Stimulated activated CD8-positive, alpha-beta memory T cell treated with anti-CD3 and anti-CD28 coated beads, Interleukin-12 subunit alpha, Interleukin-12 subunit beta, amount 100 ng/mL, for 24 hours (primary cell): ENCODE results near the gene NIBAN1.
"Not testable (repeated sequence)": the region's sequence is repeated elsewhere in the genome, so short reads cannot be mapped to it uniquely, and the experiment has no call there.

ENCODE experiments used
- DNase-seq: peaks from one replicate; pipeline ENCODE4 v3.0.0-alpha.2; 2020; ENCODE audit errors: extremely low read depth

Gene NIBAN1

DNA sequence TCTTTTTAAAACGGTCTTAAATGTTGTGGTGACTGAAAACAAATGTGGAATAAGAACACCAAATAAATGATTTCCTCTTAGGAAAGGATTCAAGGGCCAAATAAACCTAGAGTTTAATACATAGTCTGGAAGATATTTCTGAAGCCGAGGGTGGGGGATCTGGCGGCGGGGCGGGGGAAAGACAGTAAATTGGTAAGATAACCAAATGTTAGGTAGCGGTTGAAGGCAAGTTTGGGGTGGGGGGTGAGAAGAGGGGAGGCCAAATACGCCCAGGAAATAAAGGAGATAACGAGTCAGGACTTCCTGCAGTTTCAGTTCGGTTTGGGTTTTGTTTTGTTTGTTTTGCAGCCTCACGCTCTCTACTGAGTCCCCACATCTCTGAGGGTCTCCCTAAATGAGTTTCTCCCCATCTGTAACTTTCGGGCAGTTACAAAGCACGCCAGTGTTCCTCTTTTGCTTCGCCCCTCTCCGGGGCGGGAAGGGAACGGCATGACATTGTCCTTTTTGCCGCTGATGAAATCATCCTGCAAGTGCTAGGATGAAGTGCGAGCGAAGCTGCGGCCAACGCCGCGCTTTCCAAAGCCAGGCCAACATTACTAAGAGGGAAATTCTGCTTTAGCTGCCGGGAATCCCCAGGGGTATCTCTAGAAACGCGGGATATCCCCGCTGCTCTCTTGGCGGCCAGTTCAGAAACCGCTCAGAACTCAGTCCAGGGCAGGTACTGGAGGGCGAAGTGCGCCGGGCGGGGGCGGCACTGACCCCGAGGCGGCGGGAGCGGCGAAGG, 844 bp downstream of the NIBAN1 start:
- peak; percentile 45 for DNase-seq

DNA sequence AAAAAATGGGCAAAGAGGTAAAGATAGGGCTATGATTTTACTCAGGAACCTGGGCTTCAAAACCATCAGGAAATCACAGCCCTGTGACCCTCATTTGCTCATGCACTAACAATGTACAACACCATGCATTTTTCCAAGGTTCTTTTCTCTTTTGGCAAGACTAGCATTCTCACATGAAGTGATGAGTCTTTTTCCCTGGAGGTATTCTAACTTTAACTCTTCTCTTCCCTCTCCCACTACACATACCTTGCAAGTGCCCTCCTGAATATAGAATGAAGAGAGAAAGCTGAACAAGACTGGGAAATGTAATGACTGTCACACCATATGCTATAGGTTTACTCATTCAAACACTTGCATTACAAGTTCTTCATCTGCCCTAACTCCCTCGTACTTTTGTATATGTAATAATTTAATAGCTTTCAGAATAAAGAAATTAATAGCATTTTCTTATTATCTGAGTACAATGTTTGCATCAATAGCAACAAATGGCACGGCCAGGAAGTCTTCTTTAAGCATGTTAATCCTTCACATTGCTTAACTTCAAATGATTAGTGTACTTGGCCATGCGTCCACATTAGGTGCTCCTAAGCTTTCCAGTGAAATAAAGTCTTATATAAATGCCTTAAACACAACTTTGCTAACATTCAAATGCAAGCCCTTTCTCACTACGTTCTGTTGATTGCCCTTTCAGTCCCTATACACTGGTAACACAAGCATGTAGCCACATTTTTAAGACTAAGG, 1.8 kb downstream of the NIBAN1 start:
- DNase-seq: no peak

DNA sequence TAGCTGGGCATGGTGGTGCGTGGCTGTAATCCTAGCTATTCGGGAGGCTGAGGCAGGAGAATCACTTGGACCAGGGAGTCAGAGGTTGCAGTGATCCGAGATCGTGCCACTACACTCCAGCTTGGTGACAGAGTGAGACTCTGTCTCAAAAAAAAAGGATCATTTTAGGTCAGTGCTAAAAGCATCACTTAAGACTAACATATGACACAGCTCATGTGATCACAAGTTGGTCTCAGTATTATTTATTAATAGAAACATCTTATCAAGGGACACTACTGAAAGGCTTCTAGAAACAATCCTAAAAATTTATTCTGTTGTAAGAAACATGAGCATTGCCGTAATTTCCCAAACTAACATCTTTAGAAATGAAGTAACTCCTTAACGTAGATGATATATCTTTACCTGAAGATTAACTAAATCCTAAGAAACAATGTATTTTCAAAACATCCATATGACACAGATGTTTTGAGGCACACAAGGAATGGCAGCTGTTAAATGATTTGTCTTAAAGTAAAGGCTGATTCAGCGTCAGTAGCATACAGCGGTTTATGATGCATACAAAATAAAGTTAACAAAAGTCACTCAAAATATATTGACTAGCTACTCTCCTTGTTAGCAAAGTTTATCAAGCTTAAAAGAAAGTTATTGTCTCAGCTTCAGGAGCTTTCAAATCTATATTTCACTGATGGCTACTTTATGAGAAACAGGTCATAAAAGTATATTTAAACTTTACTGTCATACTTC, 2.6 kb downstream of the NIBAN1 start:
- no peak for DNase-seq

DNA sequence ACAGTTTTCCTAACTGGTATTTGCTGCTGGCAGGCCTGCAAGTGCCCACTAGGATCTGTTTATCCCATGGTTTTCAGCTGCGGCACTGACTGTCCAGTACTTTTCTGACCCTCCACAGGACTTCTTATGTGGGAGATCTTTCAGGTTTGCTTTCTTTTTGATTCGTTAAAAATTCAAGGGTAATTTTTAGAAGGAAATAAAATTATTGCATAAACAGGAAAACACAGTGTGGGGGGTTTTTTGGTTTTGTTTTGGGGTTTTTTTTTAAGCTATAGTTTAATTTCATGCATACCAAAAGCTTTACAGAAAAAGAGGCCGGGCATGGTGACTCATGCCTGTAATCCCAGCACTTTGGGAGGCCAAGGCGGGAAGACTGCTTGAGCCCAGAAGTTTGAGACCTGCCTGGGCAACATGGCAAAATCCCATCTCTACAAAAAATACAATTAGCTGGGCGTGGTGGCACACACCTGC, 3.6 kb downstream of the NIBAN1 start:
- DNase-seq: no peak

DNA sequence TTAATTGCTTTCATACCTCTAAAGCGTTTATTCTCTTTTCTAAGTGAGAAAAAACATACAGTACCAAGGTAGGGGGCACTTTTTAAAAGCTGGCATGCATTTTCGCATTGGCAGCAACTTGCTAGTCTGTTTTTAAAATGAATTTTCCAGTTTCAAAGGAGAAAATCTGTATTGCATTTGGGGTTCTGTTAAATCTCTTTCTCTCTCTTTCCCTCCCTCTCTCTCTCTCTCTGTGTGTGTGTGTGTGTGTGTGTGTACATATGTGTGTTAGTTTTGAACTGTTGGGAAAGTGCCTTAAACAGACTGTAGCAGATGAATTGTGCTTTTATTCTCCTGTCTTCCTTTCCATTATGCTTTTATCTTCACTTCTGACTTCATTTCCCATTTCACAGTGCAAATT, 7.3 kb downstream of the NIBAN1 start:
- no peak for DNase-seq

DNA sequence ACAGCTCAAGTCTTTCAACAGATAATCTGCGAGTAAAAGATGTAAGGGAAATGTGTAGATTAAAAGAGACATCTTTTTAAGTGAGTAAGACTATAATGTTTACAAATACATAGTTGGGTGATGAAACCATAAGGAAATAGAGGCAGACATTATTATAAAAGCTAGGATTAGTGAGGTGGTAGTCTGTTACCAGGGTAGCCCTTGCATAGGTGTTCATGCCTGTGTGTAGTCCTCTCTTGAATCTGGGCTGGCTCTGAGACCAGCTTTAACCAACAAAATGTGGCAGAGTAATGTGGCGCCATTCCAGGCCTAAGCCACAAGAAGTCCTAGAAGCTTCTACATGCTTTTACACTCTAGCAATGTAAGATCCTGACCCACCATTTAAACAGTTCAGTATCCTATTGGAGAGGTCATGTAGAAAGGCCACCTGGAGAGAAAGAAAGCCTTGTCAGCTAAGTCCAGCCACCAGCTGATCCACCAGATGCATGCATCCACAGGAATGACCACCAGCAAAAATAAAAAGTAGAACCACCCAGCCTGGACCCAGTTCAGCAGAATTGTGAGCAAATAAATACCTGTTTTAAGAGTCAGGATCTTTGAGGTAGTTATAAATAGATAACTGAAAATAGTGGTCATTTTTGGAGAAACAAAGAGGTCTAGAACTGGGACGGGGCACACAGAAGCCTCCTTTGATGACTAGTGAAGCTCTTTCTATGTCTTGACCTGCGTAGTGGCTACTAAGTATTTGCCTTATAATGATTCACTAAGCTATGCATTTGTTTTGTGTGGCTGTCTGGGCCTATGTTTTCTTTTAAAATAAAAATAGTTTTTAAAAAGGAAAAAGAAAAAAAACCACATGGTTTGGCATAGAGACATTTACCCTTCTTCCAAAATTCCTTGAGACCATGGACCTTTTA, 8.1 kb downstream of the NIBAN1 start:
- no peak for DNase-seq

DNA sequence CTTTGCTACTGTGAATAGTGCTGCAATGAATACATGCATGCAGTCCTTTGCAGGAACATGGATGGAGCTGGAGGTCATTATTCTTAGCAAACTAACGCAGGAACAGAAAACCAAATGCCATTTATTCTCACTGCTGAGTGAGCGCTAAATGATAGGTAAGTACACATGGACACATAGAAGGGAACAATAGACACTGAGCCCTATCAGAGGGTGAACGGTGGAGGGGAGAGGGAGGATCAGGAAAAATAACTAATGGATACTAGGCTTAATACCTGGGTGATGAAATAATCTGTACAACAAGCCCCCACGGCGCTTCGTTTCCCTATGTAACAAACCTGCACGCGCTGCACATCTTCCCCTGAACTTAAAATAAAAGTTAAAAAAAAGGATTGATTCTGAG, 8.9 kb downstream of the NIBAN1 start:
- no peak for DNase-seq

DNA sequence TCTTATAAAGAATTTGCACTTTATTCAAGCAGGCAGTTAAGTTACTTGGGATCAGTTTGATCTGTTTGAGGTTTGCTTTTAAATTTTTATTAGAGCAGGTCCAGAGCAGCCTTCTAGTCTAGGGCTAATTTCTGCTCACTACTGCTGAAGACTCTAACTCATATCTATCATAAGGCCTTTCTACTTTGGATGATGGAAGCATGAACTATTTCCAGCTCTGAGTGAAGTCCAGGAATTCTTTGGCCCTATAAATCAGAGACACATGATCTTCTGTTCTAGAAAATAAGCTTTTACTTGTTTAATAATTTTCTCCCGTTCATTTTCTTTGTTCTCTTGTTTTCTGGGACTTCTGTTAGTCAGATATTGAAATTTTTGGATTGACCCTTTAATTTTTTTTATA, 14.7 kb downstream of the NIBAN1 start:
- no peak for DNase-seq

DNA sequence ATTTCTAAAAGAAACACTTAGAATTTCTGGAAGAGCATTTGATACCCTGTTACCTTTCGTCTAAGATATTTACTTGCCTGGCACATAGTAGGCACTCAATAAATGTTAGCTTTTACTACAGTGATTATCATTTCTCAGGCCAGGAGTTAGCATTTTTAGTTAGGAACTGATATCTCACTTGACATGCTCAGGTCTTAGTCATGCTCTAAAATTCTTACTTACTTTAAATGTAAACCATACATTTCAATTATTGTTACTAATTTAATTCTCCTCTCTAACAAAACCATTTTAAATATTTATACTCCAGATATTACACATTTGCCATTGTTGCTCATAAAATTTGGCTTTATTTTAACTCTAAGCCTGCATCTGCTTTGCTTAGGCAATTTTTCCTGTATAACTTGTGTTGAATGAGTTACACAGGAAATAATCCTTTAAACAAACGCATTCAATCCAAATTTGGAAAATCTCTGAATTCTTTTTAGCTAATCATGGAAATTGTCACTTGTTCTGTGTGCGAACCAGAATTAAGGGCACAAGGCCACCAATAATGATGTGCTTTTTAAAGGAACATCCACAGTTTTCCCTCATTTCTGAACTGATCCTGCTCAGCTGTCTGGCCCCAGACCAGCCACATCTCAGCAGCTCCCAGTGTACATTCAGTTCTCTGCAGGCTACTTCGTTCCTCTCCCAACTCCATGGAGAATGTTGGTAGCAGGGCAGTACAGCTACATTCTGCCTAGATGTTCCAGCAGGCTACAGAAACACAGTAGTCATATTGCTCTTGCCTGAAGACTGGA, 15.6 kb downstream of the NIBAN1 start:
- DNase-seq: no peak

DNA sequence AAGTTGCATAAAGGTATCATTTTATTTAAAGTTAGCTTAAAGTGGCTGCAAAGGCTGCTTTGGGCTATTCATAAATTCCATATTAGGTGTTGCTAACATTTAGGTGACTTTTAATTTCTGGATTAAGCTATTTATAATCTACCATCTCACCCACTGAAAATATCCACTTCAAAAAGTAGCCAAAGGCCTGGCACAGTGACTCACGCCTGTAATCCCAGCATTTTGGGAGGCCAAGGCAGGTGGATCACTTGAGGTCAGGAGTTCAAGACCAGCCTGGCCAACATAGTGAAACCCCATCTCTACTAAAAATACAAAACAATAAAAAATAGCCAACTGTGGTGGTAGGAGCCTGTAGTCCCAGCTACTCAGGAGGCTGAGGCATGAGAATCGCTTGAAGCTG, 16.4 kb downstream of the NIBAN1 start:
- DNase-seq: not testable (repeated sequence)

DNA sequence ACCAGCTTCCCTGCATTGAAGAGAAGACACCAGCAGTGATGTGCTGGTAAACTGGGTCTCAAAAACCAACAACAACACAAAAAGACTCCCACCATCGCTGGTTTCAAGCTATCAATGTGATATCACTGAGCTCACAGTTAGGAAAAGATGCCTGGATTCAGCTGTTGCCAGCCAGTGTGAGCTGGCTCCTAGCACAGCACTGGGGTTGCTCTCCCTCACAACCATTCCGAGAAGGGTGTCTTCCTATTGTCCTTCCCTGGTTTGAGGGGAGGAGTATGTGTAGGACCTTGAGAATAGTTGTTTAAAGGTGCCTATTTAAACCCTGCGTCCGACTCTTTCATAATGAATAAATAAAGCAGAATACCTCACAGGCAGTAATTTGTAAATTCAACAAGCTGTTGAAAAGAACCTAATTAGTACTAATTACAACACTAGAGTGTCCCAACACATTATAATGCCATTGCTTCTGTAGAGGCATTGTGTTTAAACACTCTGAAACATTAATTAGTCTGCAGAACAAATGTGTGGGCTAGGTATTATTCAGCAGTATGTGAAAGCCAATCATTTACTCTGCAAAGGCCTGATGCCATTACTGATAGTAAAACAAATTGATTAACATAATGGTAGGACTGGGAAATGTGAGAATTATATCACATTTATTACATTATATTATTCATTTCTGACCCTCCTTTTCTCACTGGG, 17.2 kb downstream of the NIBAN1 start:
- no peak for DNase-seq

DNA sequence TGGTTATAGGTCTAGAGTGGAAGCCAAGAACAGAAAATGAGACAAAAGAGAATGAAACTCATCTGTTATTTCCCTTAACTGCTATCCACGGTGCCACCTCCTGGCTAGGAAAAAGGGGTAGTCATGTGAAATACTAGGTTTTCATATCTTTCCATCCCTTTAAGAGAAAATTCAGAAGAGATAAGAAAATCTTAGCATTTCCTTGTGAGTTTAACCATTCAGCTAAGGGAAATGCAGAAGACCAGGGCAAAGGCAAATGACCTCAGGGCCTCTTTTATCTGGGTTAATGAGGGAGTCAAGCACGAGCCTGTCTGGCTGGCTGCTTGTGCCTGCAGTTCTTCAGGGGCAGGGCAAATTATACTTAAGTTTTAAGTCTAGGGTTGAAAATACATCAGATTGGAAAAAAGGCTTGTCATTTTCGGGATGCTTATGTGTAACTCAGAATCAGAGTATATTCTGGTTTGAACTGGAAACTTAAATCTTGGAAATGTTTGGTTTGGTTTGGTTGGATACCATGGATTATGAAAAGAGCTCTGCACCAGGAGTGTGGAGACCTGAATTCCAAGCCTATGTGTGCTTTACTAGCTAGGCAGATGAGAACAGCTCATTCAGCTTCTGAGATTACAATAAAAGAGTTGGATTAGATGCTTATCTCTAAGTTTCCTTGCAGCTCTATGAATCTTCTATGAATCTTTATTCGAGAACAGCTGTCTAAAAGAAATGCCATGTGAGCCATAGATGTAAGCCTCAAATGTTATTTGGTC, 19.9 kb downstream of the NIBAN1 start:
- DNase-seq: no peak

DNA sequence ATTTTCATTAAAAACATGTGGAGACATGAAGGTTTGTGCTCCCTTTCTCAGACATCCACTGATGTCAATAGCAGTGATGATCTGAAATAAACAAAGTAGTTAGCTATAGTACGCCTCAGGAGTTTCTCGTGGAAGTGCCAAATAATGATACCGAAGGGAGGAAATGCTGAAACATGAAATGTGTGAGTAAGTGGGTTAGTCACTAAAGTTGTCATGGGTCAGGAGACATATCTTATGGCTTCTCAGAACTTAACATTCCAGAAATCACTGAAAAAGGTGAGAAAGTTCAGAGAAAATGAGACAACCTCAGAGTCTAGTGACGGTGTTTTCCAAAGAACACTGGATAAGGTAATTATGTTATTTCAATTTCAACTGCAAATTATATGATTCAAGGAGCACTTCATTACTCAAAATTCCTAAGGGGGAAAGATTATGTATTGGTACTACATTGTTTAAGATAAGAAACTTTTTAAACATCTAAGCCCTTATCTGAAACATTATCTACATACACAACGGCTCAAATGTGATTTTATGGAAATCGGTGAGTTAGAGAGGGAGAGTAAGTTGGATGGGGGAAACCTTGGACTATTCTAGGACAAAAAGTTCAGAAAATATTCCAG, 20.6 kb downstream of the NIBAN1 start:
- DNase-seq: no peak

DNA sequence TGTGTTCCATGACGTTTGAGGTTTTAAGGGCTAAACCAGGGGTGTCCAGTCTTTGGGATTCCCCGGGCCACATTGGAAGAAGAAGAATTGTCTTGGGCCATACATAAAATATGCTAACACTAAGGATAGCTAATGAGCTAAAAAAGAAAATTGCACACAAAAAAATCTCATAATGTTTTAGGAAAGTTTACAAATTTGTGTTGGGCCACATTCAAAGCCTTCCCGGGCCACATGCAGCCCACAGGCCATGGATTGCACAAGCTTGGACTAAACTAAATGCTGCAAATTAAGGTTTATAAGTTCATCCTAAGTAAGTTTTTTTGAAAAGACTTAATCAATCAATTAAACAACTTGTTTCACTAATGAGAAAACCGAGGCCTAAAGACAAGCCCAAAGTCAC, 21.9 kb downstream of the NIBAN1 start:
- no peak for DNase-seq

DNA sequence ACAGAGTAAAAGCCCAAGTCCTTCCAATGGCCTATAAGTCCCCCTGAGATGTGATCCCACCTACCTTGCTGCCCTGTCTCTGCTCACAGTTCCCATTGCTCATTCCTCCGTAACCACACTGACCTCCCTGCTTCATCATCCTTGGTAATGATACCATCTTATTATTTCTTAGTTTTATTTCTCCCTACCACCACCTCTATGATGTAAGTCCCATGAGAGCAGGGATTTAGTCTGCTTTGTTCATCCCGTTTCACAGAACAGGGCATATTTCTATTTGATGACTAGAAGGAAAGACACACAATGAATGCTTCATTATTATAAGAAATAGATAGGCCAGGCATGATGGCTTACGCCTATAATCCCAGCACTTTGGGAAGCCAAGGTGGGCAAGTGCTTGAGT, 22.5 kb downstream of the NIBAN1 start:
- DNase-seq: no peak

DNA sequence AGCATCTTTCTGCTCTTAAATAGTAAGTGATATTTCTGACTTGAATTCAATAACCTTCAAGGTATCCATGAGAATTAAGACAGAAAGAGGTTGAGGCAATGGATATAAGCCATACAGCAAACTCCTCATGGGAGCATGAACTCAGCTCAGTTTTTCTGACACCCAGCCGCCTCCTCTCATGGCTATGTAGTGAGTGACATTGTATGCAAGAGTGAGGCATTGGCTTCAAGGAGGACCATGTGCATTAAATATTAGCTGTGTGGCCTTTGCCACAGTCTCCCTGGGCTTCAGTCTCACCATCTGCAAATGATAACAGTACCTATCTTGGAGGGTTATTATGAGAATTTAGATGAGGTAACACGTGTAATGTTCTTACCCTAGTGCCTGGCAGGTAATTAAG, 23.4 kb downstream of the NIBAN1 start:
- no peak for DNase-seq

DNA sequence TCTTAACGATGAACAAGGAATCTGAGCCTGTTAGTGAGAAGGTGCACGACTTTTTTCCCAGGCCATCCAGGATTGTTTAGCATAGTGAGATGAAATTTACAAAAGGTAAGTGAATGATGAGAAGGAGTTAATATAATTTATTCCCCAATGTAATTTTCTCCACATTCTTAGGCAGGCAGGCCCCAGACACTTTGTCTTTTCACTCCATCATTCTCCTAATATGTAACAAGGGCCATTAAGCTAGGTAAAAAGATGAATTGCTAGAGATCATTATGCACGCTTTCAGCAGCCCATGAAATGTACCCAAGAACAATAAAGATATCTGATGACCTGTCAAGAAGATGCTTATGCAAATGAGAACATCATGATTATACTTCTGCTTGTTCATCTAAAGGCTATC, 24.1 kb downstream of the NIBAN1 start:
- no peak for DNase-seq

DNA sequence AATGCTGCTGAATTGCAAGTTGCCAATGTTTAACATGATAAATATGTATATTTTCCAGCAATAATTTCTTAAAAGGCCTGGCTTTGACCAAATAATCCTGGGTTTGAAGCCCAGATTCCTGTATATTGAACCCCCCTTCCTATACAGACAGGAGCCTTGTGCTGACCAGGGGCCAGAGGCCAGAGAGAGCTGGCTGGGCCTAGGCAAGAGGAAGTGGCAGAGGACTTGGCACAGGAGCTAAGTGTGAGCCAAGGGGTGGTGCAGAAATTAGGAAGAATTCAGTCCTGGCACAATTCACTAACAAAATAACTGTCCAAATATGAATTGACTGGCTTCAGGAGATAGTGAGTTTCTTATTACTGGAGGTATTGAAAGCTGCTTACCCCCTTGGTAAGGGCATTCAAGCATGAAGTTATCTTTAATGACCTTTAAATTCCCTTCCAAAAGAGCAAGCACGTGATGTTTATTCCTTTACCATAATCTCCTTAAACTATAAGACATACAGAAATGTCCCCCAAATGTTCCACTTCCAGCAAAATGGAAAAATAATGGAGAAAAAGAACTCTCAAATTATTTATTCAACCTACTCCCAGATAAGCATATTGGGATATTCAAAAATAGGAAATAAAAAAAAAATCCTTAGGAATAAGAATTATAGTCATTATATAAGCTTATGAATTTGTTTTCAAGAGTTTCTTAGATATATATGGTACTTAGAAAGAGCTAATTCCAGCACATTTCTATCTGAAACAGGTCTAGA, 26.6 kb downstream of the NIBAN1 start:
- DNase-seq: no peak
